Thyroid gland (tissue), 4 donors: Measurements from ENCODE around the gene MACROD1.

Experiments used
- POLR2A ChIP-seq, 2 donors: fragments of 450-650 bp; IDR thresholded peaks; one replicate each; pipeline ENCODE4 v1.6.1; 2017; ENCODE audit warnings: antibody characterized with exemption in 2 of 2, mild to moderate bottlenecking in 2 of 2, moderate library complexity in 1 of 2
- TF ChIP-seq, protein P1 (sequence below), 6 experiments: fragments of 200-600 bp in 3 of 6; fragments of 450-650 bp in 3 of 6; sonication (generic) in 3 of 6; IDR thresholded peaks; one replicate each; pipeline ENCODE4 v1.5.1; 2016 to 2019; ENCODE audit warnings: antibody characterized with exemption in 6 of 6, mild to moderate bottlenecking in 2 of 6, inconsistent platforms in 1 of 6, moderate library complexity in 1 of 6

DNA sequence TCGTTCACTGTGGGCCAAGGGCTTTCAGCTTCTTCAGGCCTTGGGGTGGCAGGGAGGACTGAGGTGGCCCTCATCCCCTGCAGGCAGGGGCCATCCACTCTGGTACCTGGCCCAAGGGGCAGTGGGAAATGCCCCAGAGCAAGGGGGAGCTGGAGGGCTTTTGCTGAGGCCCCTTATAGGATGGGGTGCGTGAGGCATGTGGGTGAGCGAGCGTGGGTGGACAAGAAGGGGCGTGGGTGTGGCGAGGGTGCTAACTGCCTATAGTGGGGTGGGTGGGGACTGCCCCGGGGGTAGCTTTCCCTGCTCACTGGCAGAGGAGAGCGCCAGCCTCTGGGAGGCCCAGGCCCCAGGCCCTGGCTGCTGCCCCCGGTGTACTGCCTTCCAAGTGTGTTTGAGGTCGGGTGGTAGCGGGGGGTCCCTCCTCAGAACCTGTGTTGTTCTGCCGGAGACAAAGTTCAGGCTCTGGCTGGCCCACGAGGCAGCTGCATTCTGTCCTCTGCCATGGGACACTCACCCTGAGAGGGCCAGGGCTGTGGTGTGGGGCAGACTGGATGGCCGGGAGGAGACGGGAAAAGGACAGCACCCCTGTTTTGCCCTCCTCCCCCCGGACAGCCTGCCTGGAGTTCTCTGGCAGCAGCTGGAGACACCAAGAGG is 126.8 kb downstream of the MACROD1 start:
- no peak for TF ChIP-seq POLR2A (IDR thresholded peaks at IDR 0.05)
- TF ChIP-seq, protein P1, sequence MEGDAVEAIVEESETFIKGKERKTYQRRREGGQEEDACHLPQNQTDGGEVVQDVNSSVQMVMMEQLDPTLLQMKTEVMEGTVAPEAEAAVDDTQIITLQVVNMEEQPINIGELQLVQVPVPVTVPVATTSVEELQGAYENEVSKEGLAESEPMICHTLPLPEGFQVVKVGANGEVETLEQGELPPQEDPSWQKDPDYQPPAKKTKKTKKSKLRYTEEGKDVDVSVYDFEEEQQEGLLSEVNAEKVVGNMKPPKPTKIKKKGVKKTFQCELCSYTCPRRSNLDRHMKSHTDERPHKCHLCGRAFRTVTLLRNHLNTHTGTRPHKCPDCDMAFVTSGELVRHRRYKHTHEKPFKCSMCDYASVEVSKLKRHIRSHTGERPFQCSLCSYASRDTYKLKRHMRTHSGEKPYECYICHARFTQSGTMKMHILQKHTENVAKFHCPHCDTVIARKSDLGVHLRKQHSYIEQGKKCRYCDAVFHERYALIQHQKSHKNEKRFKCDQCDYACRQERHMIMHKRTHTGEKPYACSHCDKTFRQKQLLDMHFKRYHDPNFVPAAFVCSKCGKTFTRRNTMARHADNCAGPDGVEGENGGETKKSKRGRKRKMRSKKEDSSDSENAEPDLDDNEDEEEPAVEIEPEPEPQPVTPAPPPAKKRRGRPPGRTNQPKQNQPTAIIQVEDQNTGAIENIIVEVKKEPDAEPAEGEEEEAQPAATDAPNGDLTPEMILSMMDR (IDR thresholded peaks at IDR 0.05) = no peak
